Hematopoietic multipotent progenitor cell treated with erythropoietin and hydrocortisone succinate and interleukin-3 and kit ligand, for 8 days (in vitro differentiated cells): ENCODE data around the gene PHLDB3.
"Not testable (repeated sequence)": the region's sequence is repeated elsewhere in the genome, so short reads cannot be mapped to it uniquely, and the experiment has no call there.

Source experiments
- DNase-seq: peaks from one replicate; pipeline ENCODE4 v3.0.0-alpha.2; 2015

PHLDB3 gene

DNA sequence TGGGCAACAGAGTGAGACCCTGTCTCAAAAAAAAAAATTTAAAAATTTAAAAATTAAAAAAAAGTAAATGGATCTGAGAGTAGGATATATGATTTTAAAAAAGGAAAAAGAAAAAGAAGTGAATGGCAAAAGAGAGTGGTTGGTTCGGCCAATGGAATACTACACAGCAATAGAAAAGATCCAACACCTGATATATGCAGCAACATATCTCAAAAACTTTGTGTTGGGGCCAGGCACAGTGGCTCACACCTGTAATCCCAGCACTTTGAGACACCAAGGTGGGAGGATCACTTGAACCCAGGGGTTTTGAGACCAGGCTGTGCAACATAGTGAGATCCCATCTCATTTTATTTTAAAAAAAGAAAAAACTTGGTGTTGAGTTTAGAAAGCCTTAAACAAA, 37.8 kb downstream of the PHLDB3 start:
- no peak for DNase-seq

DNA sequence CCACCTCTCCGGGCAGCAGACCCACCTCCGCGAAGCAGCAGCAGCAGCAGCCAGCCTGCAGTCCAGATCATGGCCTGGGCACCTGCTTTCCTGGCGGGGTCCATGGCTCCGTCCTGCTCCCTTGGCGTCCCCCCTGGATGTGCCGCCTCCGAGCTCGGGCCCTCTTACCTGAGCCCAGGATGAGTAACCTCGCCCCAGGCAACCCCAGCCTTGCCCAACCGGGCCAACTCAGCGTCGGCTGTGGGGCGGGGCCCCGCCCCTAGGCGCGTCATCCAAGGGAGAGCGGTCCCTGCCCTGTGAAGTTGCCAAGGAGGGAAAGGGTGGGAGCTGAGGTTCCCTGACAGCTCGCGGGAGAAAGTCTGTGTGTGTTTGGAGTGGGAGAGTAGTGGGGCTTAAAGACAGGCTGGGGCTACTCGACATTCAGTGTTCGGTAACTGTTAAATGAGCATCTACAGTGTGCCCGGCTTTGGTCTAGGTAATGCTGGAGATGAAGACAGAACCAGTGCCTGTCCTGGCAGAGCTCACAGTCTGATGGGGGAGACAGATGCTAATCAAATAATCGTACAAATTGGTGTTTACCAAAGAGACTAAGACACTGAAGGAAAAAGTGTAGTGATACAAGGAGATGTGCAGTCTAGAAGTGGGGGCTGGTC, 39.0 kb downstream of the PHLDB3 start, which contains the start of gene LYPD3:
Gene LYPD3 (minus strand): TSS at position 141 of the 653 bp plus-strand sequence. CDS start 37 bp downstream, at position 104.
- DNase-seq, result no peak

DNA sequence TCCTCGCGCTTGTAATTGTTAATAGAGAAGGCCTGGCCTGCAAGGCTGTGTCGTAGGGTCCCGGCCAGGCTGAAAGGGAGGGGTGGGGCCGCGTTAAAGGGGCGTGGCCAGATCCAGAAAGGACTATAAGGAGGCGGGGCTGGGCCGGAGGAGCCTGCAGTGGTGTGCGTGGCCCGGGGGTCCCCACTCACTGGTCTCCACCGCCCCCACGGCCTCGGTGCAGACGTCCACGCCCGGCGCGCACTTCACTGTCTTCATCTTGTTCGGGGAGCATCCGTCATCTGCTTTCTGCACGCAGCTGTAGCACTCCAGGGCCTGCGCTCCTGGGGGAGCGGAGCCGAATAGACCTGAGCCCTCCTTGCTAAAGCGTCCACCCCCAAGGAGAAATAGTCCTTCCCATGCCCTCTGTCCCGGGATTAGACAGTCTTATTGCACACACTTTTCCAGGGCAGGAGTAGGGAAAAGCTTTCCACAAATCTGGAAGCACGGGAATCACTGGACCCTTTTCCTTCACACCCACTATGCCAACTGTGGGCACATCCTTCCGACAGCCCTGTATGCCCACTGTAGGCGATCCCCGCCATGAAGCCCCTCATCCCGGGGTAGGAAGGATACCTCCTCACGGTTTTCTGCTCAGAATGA, 40.3 kb downstream of the PHLDB3 start:
- no peak for DNase-seq

DNA sequence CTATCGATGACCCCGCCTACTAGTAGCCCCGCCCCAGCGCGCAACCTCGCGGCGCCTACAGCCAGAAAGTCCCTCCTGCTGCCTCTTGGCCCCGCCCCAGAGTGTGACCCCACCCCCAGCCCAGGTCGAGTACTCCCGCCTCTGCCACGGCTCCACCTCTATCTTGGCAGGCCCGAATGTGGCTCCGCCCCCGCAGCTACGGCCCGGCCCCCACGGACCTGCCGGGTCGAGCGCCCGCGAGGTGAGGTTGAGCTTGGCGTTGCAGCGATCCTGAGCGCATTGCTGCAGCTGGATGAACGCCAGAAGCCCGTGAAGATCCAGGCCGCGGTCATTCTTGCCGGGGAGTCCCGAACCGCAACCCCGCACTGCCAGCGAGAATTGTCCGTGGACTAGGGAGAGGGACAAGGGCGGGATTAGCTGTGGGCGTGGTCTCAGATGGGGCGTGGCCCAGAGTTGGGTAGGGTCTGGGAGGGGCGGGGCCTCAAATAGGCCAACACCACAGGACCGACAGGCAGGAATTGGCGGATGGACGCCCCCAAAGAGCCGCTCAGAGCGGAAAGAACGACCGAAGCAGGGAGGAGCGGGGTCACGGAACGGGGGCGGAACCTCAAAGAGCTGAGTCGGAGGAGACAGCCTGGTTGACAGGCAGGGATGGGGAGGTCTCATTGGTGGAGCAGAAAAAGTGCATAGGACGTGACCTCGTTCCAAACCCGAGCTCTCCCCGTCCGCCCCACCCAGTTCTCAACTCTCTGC, 41.0 kb downstream of the PHLDB3 start:
- peak; percentile 93 for DNase-seq

DNA sequence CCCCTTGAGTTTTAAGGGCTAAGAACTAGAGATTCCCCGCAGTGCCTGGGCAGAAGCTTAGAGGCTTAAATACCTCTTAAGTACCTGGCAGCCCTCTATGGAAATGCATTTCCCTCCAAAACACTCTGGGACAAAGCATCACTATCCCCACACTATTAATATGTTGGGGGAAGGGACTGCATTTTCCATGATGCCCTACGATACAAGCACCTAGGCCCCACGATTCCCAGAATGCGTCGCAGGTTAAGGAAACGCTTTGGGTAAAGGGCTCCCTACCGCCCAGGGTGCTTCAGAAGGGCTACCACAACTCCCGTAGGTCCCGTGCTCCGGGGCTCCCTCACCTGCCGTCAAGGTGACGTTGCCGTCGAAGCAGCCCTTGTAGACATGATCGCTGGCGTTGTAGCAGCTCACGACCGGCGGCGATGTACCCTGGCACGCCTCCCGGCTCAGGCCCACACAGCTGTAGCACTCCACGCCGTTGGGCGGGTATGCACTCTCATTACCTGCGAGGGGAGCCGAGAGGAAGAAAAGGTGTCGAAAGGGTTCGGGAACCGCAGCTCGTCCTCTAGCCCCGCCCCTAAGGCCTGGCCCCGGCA, 41.7 kb downstream of the PHLDB3 start:
- DNase-seq, result no peak

DNA sequence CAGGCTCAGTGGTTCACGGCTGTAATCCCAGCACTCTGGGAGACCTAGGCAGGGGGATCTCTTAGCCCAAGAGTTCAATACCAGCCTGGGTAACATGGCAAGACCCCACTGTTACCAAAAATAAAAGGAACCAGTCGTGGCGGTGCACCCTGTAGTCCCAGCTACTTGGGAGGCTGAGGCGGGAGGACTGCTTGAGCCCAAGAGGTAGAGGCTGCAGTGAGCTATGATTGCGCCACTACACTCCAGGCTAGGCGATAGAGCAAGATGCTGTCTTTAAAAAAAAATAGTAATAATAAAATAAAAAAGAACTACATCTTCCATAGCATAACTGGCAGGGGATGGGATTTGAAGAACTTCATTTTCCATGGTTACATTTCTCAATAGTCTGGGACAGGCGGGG, 42.2 kb downstream of the PHLDB3 start:
- no peak for DNase-seq

DNA sequence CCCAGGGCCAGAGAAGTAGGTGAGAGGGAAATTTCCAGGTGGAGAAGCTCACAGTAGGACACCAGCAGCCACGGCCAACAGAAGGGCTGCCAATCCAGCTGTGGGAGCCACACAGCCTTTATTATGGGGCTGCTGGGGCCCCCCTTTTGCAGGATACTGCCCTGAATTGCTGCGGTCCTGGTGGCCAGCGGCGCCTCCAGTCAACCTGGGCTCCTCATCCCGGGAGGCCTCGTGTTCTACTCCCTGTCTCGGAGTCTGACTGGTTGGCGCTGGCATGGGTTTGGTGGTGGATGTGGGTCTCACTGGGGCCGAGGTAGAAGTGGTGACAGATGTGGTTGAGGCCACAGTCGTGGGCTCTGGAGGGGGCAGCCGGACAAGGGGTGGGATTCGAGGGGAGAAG, 43.2 kb downstream of the PHLDB3 start:
- DNase-seq, result no peak

DNA sequence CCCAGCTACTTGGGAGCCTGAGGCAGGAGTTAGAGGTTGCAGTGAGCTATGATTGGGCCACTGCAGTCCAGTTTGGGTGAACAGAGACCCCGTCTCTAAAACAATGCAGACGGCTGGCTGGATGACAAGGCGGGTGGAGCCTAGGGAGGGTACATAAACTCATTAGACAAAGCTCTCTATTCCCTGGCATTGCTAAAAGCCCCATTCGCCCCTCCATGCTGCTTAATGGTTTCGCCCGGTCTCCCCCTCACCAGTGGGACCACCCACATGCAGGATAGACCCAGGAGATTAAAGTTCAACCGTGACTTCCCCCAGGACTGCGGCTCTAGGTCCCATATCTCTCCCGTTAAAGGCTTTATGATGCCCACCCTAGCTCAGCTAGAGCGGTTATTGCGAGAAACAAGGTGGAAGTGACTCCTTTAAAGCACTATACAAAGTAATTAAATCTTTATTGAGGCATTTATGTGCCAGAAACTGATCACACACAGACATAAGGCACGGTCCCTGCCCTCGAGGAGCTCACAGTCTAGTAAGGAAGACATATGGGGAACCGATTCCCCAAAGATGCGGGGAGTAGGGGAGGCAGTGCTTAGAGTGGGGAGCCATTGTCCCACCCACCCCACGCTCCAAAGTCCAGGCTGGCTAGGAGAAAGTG, 44.1 kb downstream of the PHLDB3 start:
- no peak for DNase-seq

DNA sequence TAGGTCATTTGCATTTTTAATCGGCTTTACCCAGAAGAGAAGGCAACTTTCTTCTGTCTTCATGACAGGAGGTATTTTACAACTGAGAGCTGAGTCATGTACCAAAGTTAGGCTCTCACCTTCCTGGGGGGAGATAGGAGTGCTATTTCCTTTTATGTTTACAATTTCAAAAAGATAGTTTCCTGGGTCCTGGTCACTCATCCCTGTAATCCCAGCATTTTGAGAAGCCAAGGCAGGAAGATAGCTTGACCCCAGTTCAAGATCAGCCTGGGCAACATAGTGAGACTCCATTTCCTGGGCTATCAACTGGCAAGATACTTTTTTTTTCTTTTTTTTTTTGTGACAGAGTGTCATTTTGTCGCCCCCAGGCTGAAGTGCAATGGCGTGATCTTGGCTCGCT, 46.7 kb downstream of the PHLDB3 start:
- no peak for DNase-seq

DNA sequence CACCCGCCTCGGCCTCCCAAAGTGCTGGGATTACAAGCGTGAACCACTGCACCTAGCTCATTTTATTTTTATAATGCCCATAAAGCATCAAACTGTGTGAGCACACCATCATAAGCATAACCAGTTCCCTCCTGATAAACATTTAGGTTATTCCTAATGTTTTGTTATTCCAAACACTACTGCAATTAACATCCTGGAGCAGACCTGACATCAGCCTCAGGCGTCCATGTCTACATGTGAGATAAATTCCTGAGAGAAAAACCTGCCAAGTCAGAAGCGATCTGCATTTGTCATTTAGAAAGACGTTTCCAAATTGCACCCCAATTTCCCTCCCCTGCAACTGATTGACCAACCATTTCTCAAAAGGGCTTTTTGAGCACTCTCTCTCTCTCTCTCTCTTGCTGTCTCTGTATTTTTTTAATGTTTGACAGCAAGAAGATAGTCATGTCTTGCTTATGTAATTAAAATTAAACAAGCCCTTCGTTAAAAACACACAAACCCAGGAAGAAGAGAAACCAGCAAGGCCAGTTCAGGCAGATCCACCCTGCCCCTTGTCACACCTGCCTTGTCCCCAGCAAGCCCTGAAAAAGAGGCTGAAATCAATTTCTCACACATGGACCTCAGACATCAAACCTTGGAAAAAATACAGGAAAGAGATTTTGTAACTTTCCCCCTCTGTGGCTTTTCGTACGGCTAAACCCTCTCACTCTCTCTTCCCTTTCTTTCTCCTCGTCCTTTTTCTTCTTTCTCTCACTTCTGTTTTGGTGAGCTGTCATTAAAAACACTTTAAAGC, 49.0 kb downstream of the PHLDB3 start:
- no peak for DNase-seq

DNA sequence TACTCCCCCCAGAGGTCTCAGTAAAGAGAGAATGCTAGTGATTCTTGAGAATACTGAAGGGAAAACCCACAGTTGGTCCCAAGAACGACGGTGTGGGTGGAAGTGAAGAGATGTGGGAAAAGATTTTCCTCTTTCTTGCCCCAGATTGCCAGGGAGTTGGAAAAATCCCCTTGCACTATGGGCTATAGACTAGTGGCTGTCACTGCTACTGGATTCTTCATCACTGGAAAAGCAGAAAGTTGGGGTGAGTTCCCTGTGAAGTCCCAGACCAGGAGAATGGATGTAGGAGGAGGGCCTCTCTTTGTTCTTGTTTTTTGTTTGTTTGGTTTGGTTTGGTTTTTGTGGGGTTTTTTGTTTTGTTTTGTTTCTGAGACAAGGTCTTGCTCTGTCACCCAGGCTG, 50.5 kb downstream of the PHLDB3 start:
- no peak for DNase-seq

DNA sequence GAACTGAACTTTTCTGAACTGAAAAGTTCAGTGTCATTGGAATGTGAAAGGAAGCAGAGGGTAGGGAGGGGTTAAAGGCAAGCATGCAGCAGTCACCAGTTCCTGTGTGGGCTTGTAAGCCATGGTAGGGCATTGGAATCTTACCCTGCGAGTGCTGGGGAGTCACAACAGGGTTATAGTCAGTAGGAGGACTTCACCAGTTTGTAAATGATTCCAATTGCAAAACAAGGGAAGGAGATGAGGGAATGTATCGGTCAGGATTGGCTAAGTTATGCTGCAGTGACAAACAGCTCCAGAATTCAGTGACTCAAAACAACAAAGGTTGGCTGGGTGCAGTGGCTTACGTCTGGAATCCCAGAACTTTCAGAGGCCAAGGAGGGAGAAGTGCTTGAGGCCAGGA, 52.0 kb downstream of the PHLDB3 start:
- no peak for DNase-seq

DNA sequence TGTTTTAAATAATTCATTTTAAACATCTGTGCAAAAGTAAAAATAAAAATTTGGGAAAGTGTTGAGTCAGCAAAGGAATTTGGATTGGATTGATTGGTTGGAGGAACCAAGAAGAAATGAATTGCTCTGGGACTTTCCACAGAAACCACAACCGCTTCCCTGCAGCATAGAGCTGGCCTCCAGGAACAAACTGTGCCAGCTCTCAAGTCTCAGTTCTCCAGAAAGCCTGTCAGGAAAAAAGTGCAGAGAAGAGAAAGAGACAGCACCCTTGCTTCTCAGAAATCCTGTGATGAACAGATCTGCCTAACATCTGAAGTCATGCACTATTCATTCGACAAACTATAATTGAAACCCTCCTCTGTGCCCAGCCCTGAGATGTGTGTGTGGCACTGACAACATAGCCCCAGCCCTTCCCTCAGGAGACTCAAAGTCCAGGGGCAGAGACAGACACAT, 54.0 kb downstream of the PHLDB3 start:
- DNase-seq, result no peak

DNA sequence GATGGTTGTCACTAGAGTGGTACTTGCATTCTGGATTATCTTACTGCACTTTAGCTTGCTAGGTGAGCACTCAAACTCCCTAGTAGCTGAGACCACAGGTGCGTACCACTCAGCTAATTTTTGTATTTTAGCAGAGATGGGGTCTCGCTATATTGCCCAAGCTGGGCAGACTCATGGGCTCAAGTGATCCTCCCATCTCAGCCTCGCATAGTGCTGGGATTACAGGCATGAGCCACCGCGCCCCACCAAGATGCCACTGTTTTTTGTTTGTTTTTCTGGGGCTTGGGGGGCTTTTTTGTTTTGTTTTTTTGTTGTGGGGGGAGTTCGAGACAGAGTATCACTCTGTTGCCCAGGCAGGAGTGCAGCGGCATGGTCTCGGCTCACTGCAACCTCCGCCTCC, 56.9 kb downstream of the PHLDB3 start:
- DNase-seq, result no peak

DNA sequence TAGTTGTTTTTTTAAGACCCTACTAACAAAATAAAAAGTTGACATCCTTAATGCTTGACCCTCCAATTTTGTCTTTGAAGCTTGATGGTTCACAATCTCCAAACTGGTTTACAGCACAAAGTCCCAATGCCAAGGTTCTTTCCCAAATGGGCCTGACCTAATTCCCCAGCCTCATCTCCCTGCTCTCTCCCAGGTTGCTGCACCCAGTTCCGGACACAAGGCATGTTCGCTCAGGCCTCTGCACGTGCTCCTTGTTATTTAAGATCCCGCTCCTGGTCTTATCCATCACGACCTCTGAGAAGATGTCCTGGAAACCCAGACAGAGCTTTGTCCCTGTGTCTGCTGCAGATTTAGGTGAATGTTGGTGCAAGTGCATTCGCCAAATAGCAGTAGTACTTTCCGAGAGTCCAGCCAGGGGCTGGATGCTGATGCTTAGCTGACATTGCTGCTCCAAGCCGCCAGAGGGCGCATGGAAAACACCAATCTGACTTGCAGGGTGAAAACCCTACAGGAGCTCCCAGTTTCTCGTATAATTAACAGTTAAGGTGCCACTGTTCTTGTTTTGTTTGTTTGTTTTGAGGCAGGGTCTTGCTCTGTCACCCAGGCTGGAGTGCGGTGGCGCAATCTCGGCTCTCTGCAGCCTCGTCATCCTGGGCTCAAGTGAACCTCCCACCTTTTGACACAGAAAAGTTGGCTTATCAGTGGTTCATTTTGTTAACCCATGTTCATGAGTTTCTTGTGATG, 57.6 kb downstream of the PHLDB3 start:
- DNase-seq, result peak; percentile 79

DNA sequence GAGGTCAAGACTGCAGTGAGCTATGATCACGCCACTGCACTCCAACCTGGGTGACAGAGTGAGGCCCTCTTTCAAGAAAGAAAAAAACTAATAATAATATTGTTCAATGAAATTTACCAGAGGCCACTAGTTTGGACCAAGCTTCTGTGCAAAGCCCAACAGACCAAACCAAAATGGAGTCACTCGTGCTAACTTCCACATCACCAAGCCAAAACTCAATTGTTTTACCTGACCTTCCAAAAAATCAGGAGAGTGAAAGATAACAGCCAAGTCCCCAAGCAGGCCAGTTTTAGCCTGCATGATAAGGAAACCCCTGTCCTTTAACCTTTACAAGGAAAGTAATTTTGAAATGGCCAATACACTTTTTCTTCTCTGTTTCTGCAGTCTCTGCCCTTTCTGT, 59.1 kb downstream of the PHLDB3 start:
- no peak for DNase-seq

DNA sequence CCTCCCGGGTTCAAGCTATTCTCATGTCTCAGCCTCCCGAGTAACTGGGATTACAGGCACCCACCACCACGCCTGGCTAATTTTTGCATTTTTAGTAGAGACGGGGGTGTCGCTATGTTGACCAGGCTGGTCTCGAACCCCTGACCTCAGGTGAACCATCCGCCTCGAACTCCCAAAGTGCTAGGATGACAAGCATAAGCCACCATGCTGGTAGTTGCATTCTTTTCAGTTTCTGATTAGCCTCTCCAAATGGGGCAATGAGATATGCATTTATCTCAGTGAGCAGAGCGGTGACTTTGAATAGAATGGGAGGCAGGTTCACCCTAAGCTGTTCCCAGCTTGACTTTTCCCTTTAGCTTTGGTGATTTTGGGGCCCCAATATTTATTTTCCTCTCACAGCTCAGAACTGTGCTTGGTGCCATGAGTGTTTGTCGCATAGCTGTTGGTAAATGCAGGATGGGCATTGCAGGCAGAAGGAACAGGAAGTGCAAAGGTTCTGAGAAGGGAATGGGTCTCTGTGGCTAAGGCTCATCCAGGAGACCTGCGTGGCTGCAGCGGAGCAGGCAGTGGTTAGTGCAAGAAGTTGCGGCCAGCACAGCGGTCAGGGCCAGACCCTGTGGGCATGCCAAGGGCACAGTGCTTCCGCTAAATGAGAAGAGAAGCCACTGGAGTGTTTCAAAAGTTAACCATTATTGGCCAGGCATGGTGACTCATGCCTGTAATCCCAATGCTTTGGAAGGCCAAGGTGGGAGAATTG, 59.8 kb downstream of the PHLDB3 start:
- peak; percentile 74 for DNase-seq

DNA sequence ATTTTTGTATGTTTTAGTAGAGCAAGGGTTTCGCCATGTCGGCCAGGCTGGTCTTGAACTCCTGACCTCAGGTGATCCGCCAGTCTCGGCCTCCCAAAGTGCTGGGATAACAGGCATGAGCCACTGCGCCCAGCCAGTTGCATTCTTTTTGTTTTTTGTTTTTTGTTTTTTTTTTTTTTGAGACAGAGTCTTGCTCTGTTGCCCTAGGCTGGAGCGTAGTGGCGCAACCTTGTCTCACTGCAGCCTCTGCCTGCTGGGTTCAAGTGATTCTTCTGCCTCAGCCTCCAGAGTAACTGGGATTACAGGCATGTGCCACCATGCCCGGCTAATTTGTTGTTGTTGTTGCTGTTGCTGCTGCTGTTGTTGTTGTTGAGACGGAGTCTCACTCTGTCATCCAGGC, 60.5 kb downstream of the PHLDB3 start:
- not testable (repeated sequence) for DNase-seq

DNA sequence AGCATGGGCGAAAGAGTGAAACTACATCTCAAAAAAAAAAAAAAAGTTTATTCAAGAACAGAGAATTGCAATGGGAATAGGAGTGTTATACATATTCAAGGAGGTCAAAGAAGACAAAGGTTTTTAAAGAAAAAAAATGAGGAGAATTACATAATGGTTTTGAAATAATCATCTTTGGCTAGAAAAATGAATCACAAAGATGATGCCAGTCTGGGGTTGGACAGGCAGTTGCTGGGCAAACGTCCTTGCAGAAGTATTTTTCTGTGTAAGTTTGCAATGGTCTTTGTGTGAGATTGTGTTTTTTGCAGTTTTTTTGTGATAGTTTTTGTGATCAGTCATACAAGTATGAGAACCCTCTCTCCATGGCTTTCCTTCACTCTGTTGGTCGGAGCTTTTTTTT, 62.8 kb downstream of the PHLDB3 start:
- no peak for DNase-seq

DNA sequence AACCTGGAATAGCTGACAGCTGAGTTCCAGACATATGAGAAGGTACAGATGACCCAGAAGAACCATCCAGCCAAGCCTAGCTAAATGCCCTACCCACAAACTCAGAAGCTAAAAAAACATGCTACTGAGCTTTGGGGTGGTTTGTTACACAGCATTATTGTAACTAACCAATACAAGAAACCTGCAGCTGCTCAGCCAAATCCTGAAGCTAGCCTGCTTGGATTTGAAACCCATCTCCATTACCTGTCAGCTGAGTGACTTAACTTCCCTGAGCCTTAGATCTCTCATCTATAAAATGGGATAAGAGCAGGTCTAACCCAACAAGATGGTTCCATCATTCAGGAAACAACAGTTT, 64.9 kb downstream of the PHLDB3 start:
- DNase-seq, result no peak
